ENCODE results near the gene ZG16. TPM values are rescaled to one million over a fixed set of nuclear protein-coding genes. Genes with fewer than 3 reads are reported as not detected.
A peak's percentile ranks its signal among the peaks of the same experiment; 100 is the strongest.

Gene ZG16
- total and polyA plus RNA-seq, 2 experiments from 2014 or later, result not detected

GRCh38 chr16:29784901-29785500, 6.9 kb downstream of the ZG16 start:
- H3K27ac Mint-ChIP-seq, result no peak overlapping the region
- H3K4me3 ChIP-seq, result peak overlapping the region; percentile 51

More at GRCh38 chr16:29784901-29785500, 6.9 kb downstream of the ZG16 start:
- peak overlapping the region; percentile 80 for H3K4me2 ChIP-seq
- ATAC-seq (peak; percentile 96), DNase-seq (ENCODE audit: low spot score) (peak; percentile 97)
- peaks cover 9% of the 10 kb centered on the region; the same call in 1 of the 2 replicates for H3K27me3 ChIP-seq (ENCODE audit: insufficient read depth)
- peaks cover 16% of the 10 kb centered on the region; the same call in 1 of the 2 replicates for H3F3A ChIP-seq (replicated peaks; ENCODE audit: low read depth)
- H3K79me2 ChIP-seq (replicated peaks; ENCODE audit: insufficient read depth), result no peaks in the 10 kb centered on the region
- Mint-ChIP-seq H3K4me3 (peak overlapping the region; percentile 55), H3K36me3 (ENCODE audit: low read depth) (no peaks in the 10 kb centered on the region), H3K9me3 (0 out of 3 replicates have a peak, but pooled peaks cover 5% of the 10 kb centered on the region), H3K4me1 (peaks cover 18% of the 10 kb centered on the region; the same call in 2 of the 3 replicates), H3K27me3 (ENCODE audit: insufficient read depth, low read depth, poor library complexity) (peaks cover 11% of the 10 kb centered on the region)
- no peaks in the 10 kb centered on the region for H3K9me2 ChIP-seq (ENCODE audit: insufficient read depth)
- H3K36me3 ChIP-seq (ENCODE audit: insufficient read depth), result no peaks in the 10 kb centered on the region
- peaks cover 2% of the 10 kb centered on the region; the same call in 1 of the 2 replicates for H3K4me1 ChIP-seq (ENCODE audit: insufficient read depth)
- TF ChIP-seq CREB1 (CRISPR knock-in tag; IDR thresholded peaks at IDR 0.05; ENCODE audit: low read depth) (peak; percentile 75), ZNF462 (CRISPR knock-in tag; IDR thresholded peaks at IDR 0.05) (no peak), POLR2AphosphoS5 (IDR thresholded peaks at IDR 0.05; ENCODE audit: low read depth) (peak; percentile 37; the same call in 1 of the 2 replicates), JUNB (IDR thresholded peaks at IDR 0.05; ENCODE audit: unreplicated experiment) (no peak), CTCF (conservative IDR thresholded peaks at IDR 0.05; ENCODE audit: low read depth in 2 of 2) (peak; percentile 74 to 84), ZNF331 (CRISPR knock-in tag; IDR thresholded peaks at IDR 0.05; ENCODE audit: low read depth) (no peak)
- peak overlapping the region; percentile 100 for H2AFZ ChIP-seq
- H3K27ac ChIP-seq (ENCODE audit: low read depth), result no peak overlapping the region
- H4K20me1 ChIP-seq (replicated peaks; ENCODE audit: insufficient read depth), result no peaks in the 10 kb centered on the region

Data from GM23338 (cell line).